WTC11 (cell line): Measurements from ENCODE around the gene UNC13C. TPM values are rescaled to one million over a fixed set of nuclear protein-coding genes. Genes with fewer than 3 reads are reported as not detected.

Experiments
- ATAC-seq: fragments of 200-7000 bp; cut with Tn5 transposase; 2 replicates; pipeline ENCODE4 v1.10.0; 2021; ENCODE audit warnings: mild to moderate bottlenecking, moderate library complexity
- CTCF ChIA-PET: fragments of 300-600 bp; sonication (Branson Sonifier 250); formaldehyde crosslinking; loops from one replicate; lab custom pipeline; 2021; ENCODE audit warnings: antibody characterized with exemption; lab: Charles Lee
- POLR2A ChIA-PET: fragments of 350-600 bp; sonication (Branson Sonifier 250); formaldehyde crosslinking; loops from one replicate; lab custom pipeline; 2021; ENCODE audit warnings: antibody characterized with exemption; lab: Charles Lee
- DNase-seq: peaks from one replicate; pipeline ENCODE4 v3.0.0; 2021; ENCODE audit warnings: low spot score
- H3K27ac Mint-ChIP-seq: 2 replicates; pipeline ENCODE4 v1.8.0; 2021; ENCODE audit warnings: mixed read lengths
- H3K27me3 Mint-ChIP-seq: 2 replicates; pipeline ENCODE4 v1.8.0; 2021; ENCODE audit warnings: low read depth, mild to moderate bottlenecking, moderate library complexity, mixed read lengths
- H3K36me3 Mint-ChIP-seq: 2 replicates; pipeline ENCODE4 v1.8.0; 2021; ENCODE audit warnings: mixed read lengths
- H3K4me1 Mint-ChIP-seq: 2 replicates; pipeline ENCODE4 v1.8.0; 2022; ENCODE audit warnings: mixed read lengths
- H3K4me3 Mint-ChIP-seq: 2 replicates; pipeline ENCODE4 v1.8.0; 2021; ENCODE audit warnings: mild to moderate bottlenecking, moderate library complexity, mixed read lengths
- H3K9me3 Mint-ChIP-seq: 2 replicates; pipeline ENCODE4 v1.8.0; 2021; ENCODE audit warnings: mixed read lengths
- CDX4 ChIP-seq: fragments of 250-450 bp; sonication (Bioruptor Pico); IDR thresholded peaks from 2 replicates; pipeline ENCODE4 v1.9.0; 2021; ENCODE audit warnings: moderate library complexity, mild to moderate bottlenecking, inconsistent platforms, borderline replicate concordance
- CREM ChIP-seq: sonication (generic); formaldehyde crosslinking; IDR thresholded peaks from 2 replicates; pipeline ENCODE4 v1.8.1; 2022; ENCODE audit warnings: mild to moderate bottlenecking, missing genetic modification reagents, moderate library complexity
- E2F1 ChIP-seq: sonication (generic); formaldehyde crosslinking; IDR thresholded peaks from 2 replicates; pipeline ENCODE4 v1.8.0; 2022; ENCODE audit warnings: mild to moderate bottlenecking, missing genetic modification reagents
- GRHL2 ChIP-seq: fragments of 250-450 bp; sonication (Bioruptor Pico); IDR thresholded peaks from 2 replicates; pipeline ENCODE4 v1.8.0; 2022; ENCODE audit warnings: mild to moderate bottlenecking, moderate library complexity; ENCODE audit not compliant: insufficient replicate concordance, severe bottlenecking
- HMGXB4 ChIP-seq: sonication (generic); formaldehyde crosslinking; IDR thresholded peaks from 2 replicates; pipeline ENCODE4 v1.8.1; 2023; ENCODE audit warnings: mild to moderate bottlenecking, moderate library complexity, missing genetic modification reagents
- MAX ChIP-seq: sonication (generic); formaldehyde crosslinking; IDR thresholded peaks from 2 replicates; pipeline ENCODE4 v1.8.0; 2022; ENCODE audit warnings: mild to moderate bottlenecking, missing genetic modification reagents
- NFYB ChIP-seq: sonication (generic); formaldehyde crosslinking; conservative IDR thresholded peaks from 2 replicates; pipeline ENCODE4 v1.8.0; 2022; ENCODE audit warnings: low read depth, missing genetic modification reagents
- NR2C2 ChIP-seq: sonication (generic); formaldehyde crosslinking; IDR thresholded peaks from 2 replicates; pipeline ENCODE4 v1.8.0; 2022; ENCODE audit warnings: mild to moderate bottlenecking, missing genetic modification reagents
- NR3C1 ChIP-seq: sonication (generic); formaldehyde crosslinking; conservative IDR thresholded peaks from 2 replicates; pipeline ENCODE4 v1.8.1; 2023; ENCODE audit warnings: low read depth, mild to moderate bottlenecking, missing genetic modification reagents
- PRDM15 ChIP-seq: sonication (generic); formaldehyde crosslinking; IDR thresholded peaks from 2 replicates; pipeline ENCODE4 v1.8.0; 2022; ENCODE audit warnings: missing genetic modification reagents
- STAT6 ChIP-seq: sonication (generic); formaldehyde crosslinking; conservative IDR thresholded peaks from 2 replicates; pipeline ENCODE4 v1.8.1; 2023; ENCODE audit warnings: mild to moderate bottlenecking, low read depth, missing genetic modification reagents, moderate library complexity
- ZNF121 ChIP-seq: sonication (generic); formaldehyde crosslinking; IDR thresholded peaks from 2 replicates; pipeline ENCODE4 v1.8.0; 2023; ENCODE audit warnings: missing genetic modification reagents
- ZNF219 ChIP-seq: sonication (generic); formaldehyde crosslinking; IDR thresholded peaks from 2 replicates; pipeline ENCODE4 v1.8.0; 2023; ENCODE audit warnings: missing genetic modification reagents, mild to moderate bottlenecking, borderline replicate concordance
- ZNF396 ChIP-seq: fragments of 250-450 bp; sonication (Bioruptor Pico); IDR thresholded peaks from 2 replicates; pipeline ENCODE4 v1.8.0; 2021; ENCODE audit warnings: mild to moderate bottlenecking, moderate library complexity, borderline replicate concordance
- total RNA-seq: library from RNA; stranded (reverse); gene quantifications from 3 replicates; pipeline ENCODE4 v1.2.3, GENCODE V29; 2021

Gene UNC13C
- total RNA-seq, 1 experiment from 2014 or later = 0.07 TPM

GRCh38 chr15:54608876-54609835 lies 630.9 kb downstream of the UNC13C start:
- POLR2A ChIA-PET = interaction anchor here (0.6 kb wide), 1 partner anchor 793 kb away, joined by 5 read pairs; no protein-coding TSS in a partner anchor
- no peak for ATAC-seq
- no peak for TF ChIP-seq MAX
- TF ChIP-seq E2F1 (CRISPR knock-in tag) = no peak
- no peak for TF ChIP-seq GRHL2
- TF ChIP-seq ZNF121 (CRISPR knock-in tag) = no peak
- TF ChIP-seq ZNF219 (CRISPR knock-in tag) = no peak
- no peak for TF ChIP-seq NR3C1
- TF ChIP-seq CDX4 (CRISPR knock-in tag) = no peak
- no peak for TF ChIP-seq HMGXB4 (CRISPR knock-in tag)
- no peak for TF ChIP-seq NR2C2 (CRISPR knock-in tag)
- H3K4me1 Mint-ChIP-seq = peaks cover 21% of the 10 kb centered on the region
- DNase-seq = no peak
- CTCF ChIA-PET = no interaction called here
- peaks cover 22% of the 10 kb centered on the region for H3K27me3 Mint-ChIP-seq
- no peaks in the 10 kb centered on the region for H3K36me3 Mint-ChIP-seq
- no peaks in the 10 kb centered on the region for H3K9me3 Mint-ChIP-seq
- no peak overlapping the region for H3K4me3 Mint-ChIP-seq
- no peak overlapping the region for H3K27ac Mint-ChIP-seq

GRCh38 chr15:54618120-54618519 lies 639.9 kb downstream of the UNC13C start:
- H3K4me3 Mint-ChIP-seq = no peak overlapping the region
- no peak for ATAC-seq
- H3K27ac Mint-ChIP-seq = no peak overlapping the region
- H3K27me3 Mint-ChIP-seq = no peaks in the 10 kb centered on the region
- no peak for DNase-seq
- no peaks in the 10 kb centered on the region for H3K4me1 Mint-ChIP-seq
- ChIA-PET CTCF (no interaction called here), POLR2A (no interaction called here)
- no peaks in the 10 kb centered on the region for H3K36me3 Mint-ChIP-seq
- TF ChIP-seq CREM = no peak
- H3K9me3 Mint-ChIP-seq = no peaks in the 10 kb centered on the region

GRCh38 chr15:54619180-54619579 lies 640.9 kb downstream of the UNC13C start:
- H3K36me3 Mint-ChIP-seq = no peaks in the 10 kb centered on the region
- ATAC-seq = no peak
- TF ChIP-seq CREM (no peak), NFYB (no peak), NR2C2 (CRISPR knock-in tag) (no peak), STAT6 (CRISPR knock-in tag) (no peak), ZNF396 (no peak), PRDM15 (CRISPR knock-in tag) (no peak)
- no peak overlapping the region for H3K4me3 Mint-ChIP-seq
- no peaks in the 10 kb centered on the region for H3K9me3 Mint-ChIP-seq
- no peak overlapping the region for H3K27ac Mint-ChIP-seq
- DNase-seq = no peak
- ChIA-PET CTCF (no interaction called here), POLR2A (no interaction called here)
- H3K4me1 Mint-ChIP-seq = no peaks in the 10 kb centered on the region
- H3K27me3 Mint-ChIP-seq = no peaks in the 10 kb centered on the region
